Right lobe of liver (tissue), 6 donors: ENCODE results near the gene CALCOCO1. TPM values are rescaled to one million over a fixed set of nuclear protein-coding genes. Genes with fewer than 3 reads are reported as not detected.
A peak's percentile ranks its signal among the peaks of the same experiment; 100 is the strongest.

Experiments used
- ATAC-seq, 4 donors: fragments of 200-7000 bp; cut with Tn5 transposase; one replicate each; pipeline ENCODE4 v1.9.1; 2020; ENCODE audit warnings: mild to moderate bottlenecking in 4 of 4, moderate library complexity in 4 of 4
- DNase-seq, 3 donors: peaks; one replicate each; pipeline ENCODE4 v3.0.0-alpha.2; 2020
- H3K27ac ChIP-seq, 3 donors: fragments of 200-600 bp; one replicate each; pipeline ENCODE4 v1.8.0; 2022
- H3K27me3 ChIP-seq, 2 donors: fragments of 200-600 bp; one replicate each; pipeline ENCODE4 v1.8.0; 2022
- H3K36me3 ChIP-seq, 4 donors: fragments of 200-600 bp; sonication (generic) in 1 of 4; one replicate each; pipeline versions ENCODE4 v1.5.1 to v1.8.0; 2017 to 2022; ENCODE audit warnings: control low read depth in 1 of 4
- H3K4me1 ChIP-seq, 4 donors: fragments of 200-600 bp; sonication (generic) in 1 of 4; one replicate each; pipeline versions ENCODE4 v1.5.1 to v1.8.0; 2017 to 2022; ENCODE audit warnings: control low read depth in 1 of 4
- H3K4me3 ChIP-seq, 3 donors: fragments of 200-600 bp; one replicate each; pipeline ENCODE4 v1.8.0; 2022
- H3K9me3 ChIP-seq, 4 donors: fragments of 200-600 bp; sonication (generic) in 1 of 4; one replicate each; pipeline versions ENCODE4 v1.5.1 to v1.8.0; 2017 to 2022; ENCODE audit warnings: control low read depth in 1 of 4
- CTCF ChIP-seq, 4 donors: fragments of 200-600 bp in 3 of 4; fragments of 450-650 bp in 1 of 4; IDR thresholded peaks; one replicate each; pipeline versions ENCODE4 v1.5.1 to v1.8.0; 2016 to 2022; ENCODE audit warnings: antibody characterized with exemption in 4 of 4, mild to moderate bottlenecking in 2 of 4
- POLR2A ChIP-seq: fragments of 450-650 bp; IDR thresholded peaks from one replicate; pipeline ENCODE4 v1.6.1; 2017; ENCODE audit warnings: antibody characterized with exemption, mild to moderate bottlenecking
- WGBS: methylation state at CpG from one replicate; pipeline ENCODE4 v1.1.6; 2018; ENCODE audit warnings: low coverage, low lambda C conversion rate; ENCODE audit not compliant: insufficient coverage; ENCODE audit errors: missing lambda C conversion rate; 5-methylcytosine and 5-hydroxymethylcytosine counted together
- intact Hi-C, 2 donors: fragments of 100-400 bp; cut with DNase I; formaldehyde crosslinking; loops; one replicate each; pipeline versions ENCODE4 v1.11.2 to v1.14.1; 2022
- total RNA-seq, 6 experiments: library from RNA; depleted of rRNA in 2 of 6; stranded (reverse); fragments of >200 nt in 2 of 6; fragmentation: NEBNext Ultra II Directional in 3 of 6; extraction: Animal tissue kit (Norgen Biotek cat#: 25700) in 3 of 6; gene quantifications; one replicate each; pipeline versions ENCODE4 v1.1.0 to v1.2.4, GENCODE V29; 2016 to 2023
- donor health status: DM: no; HTN: yes; CAD: no.
- donor health status: DM: no; HTN: no; CAD: no.
- donor health status: DM: no; HTN: no; CAD: no.
- donor health status: DM: no; HTN: yes; CAD: no.
- donor health status: DM: no; HTN: yes; CAD: no.

The CALCOCO1 gene
- total RNA-seq, 6 experiments from 2014 or later, result 25.4 to 53.7 (median 34.2) TPM

- Histone ChIP-seq H3K4me1 (peaks cover 0 to 13% (median 6%) of the 10 kb centered on the region in 4 donors), H3K4me3 (no peak overlapping the region), H3K36me3 (no peaks in the 10 kb centered on the region), H3K27ac (no peak overlapping the region), H3K27me3 (peaks cover 0 to 16% of the 10 kb centered on the region in 2 donors), H3K9me3 (no peaks in the 10 kb centered on the region)
- WGBS, result 21% methylated on average over 4 of the region's 4 CpGs
- ATAC-seq (no peak), DNase-seq (no peak)
- TF ChIP-seq POLR2A (no peak), CTCF (IDR thresholded peaks at IDR 0.05) (no peak)
- intact Hi-C loops, result no loop called here
Measured at GRCh38 chr12:53754633-53755264, 27.5 kb upstream of the CALCOCO1 start.

- intact Hi-C loops, result no loop called here
- no peaks in the 10 kb centered on the region for H3K9me3 ChIP-seq
- no peak overlapping the region for H3K4me3 ChIP-seq
- no peak for TF ChIP-seq POLR2A
- WGBS, result 35% methylated on average over 7 of the region's 7 CpGs
- no peaks in the 10 kb centered on the region for H3K36me3 ChIP-seq
- no peak overlapping the region for H3K27ac ChIP-seq
- no peak for DNase-seq
- peaks cover 0 to 13% (median 6%) of the 10 kb centered on the region in 4 donors for H3K4me1 ChIP-seq
- no peak for ATAC-seq
- peaks cover 0 to 16% of the 10 kb centered on the region in 2 donors for H3K27me3 ChIP-seq
Measured at GRCh38 chr12:53754188-53754585, 26.9 kb upstream of the CALCOCO1 start.

GRCh38 chr12:53752621-53753020, 25.4 kb upstream of the CALCOCO1 start:
- Histone ChIP-seq H3K4me1 (peaks cover 0 to 13% (median 6%) of the 10 kb centered on the region in 4 donors), H3K27ac (no peak overlapping the region), H3K4me3 (no peak overlapping the region), H3K27me3 (peaks cover 0 to 16% of the 10 kb centered on the region in 2 donors), H3K36me3 (no peaks in the 10 kb centered on the region), H3K9me3 (no peaks in the 10 kb centered on the region)
- 70% methylated on average over 2 of the region's 3 CpGs for WGBS
- ATAC-seq, result no peak
- no peak for DNase-seq
- TF ChIP-seq CTCF (IDR thresholded peaks at IDR 0.05), result no peak
- TF ChIP-seq POLR2A, result no peak
- intact Hi-C loops, result no loop called here

- Histone ChIP-seq H3K4me1 (peaks cover 0 to 13% (median 6%) of the 10 kb centered on the region in 4 donors), H3K27me3 (peaks cover 0 to 16% of the 10 kb centered on the region in 2 donors), H3K27ac (no peak overlapping the region), H3K4me3 (no peak overlapping the region), H3K36me3 (no peaks in the 10 kb centered on the region), H3K9me3 (no peaks in the 10 kb centered on the region)
- 52% methylated on average over 10 of the region's 13 CpGs for WGBS
- DNase-seq (no peak), ATAC-seq (no peak)
- no peak for TF ChIP-seq CTCF (IDR thresholded peaks at IDR 0.05)
- no peak for TF ChIP-seq POLR2A
- intact Hi-C loops, result no loop called here
Measured at GRCh38 chr12:53752192-53752601, 24.9 kb upstream of the CALCOCO1 start.

- Histone ChIP-seq H3K4me1 (peaks cover 0 to 13% (median 6%) of the 10 kb centered on the region in 4 donors), H3K36me3 (no peaks in the 10 kb centered on the region), H3K4me3 (peak within 1 kb of the TSS; percentile 18 to 35 (median 28)), H3K27me3 (peaks cover 0 to 16% of the 10 kb centered on the region in 2 donors), H3K9me3 (no peaks in the 10 kb centered on the region), H3K27ac (no peak within 1 kb of the TSS)
- intact Hi-C loops, result no loop called here
- TF ChIP-seq POLR2A, result no peak
- TF ChIP-seq CTCF (IDR thresholded peaks at IDR 0.05), result no peak
- ATAC-seq (peak in 3 of 4 donors; percentile 8 to 17 (median 10)), DNase-seq (no peak)
- 6% methylated on average over 53 of the region's 76 CpGs for WGBS
Measured at GRCh38 chr12:53751336-53752191, 24.3 kb upstream of the CALCOCO1 start, which contains the start of gene CISTR. TSS of gene CISTR (minus strand) at chr12:53751979.
